ENCODE measurements around the gene FKBP1B.

DNA sequence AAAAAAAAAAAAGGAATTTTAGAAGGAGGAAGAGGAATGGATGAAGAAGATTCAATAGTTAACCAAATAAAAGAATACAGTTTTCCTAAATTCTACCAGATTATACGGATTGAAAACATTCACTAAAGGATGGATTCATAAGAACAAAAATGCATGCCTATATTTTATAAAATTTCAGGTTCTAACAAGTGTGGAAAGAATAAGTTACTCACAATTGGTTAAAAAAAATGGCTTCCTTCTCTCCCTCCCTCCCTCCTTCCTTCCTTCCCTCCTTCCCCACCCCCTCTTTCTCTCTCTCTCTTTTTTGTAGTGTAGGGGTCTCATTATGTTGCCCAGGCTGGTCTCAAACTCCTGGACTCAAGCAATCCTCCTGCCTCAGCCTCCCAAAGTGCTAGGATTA is 36.7 kb downstream of the FKBP1B start:
- TF ChIP-seq, protein P1, sequence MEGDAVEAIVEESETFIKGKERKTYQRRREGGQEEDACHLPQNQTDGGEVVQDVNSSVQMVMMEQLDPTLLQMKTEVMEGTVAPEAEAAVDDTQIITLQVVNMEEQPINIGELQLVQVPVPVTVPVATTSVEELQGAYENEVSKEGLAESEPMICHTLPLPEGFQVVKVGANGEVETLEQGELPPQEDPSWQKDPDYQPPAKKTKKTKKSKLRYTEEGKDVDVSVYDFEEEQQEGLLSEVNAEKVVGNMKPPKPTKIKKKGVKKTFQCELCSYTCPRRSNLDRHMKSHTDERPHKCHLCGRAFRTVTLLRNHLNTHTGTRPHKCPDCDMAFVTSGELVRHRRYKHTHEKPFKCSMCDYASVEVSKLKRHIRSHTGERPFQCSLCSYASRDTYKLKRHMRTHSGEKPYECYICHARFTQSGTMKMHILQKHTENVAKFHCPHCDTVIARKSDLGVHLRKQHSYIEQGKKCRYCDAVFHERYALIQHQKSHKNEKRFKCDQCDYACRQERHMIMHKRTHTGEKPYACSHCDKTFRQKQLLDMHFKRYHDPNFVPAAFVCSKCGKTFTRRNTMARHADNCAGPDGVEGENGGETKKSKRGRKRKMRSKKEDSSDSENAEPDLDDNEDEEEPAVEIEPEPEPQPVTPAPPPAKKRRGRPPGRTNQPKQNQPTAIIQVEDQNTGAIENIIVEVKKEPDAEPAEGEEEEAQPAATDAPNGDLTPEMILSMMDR (IDR thresholded peaks at IDR 0.05; ENCODE audit: extremely low read depth in 1 of 2, insufficient read depth in 1 of 2, low read depth in 1 of 2, low read length in 2 of 2) = no peak
- TF ChIP-seq, protein P2, sequence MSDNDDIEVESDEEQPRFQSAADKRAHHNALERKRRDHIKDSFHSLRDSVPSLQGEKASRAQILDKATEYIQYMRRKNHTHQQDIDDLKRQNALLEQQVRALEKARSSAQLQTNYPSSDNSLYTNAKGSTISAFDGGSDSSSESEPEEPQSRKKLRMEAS (IDR thresholded peaks at IDR 0.05; ENCODE audit: insufficient read depth, insufficient read length) = no peak
- TF ChIP-seq EZH2 (IDR thresholded peaks at IDR 0.05; ENCODE audit: borderline replicate concordance, low read depth, low read length, severe bottlenecking) = no peak
- TF ChIP-seq POLR2A (IDR thresholded peaks at IDR 0.05; ENCODE audit: low read depth, low read length) = no peak
- no peak for TF ChIP-seq POLR2AphosphoS5 (IDR thresholded peaks at IDR 0.05; ENCODE audit: insufficient read depth, low read depth, low read length)
